GM23248 (cell line): Measurements from ENCODE around the gene C8G. TPM values are rescaled to one million over a fixed set of nuclear protein-coding genes. Genes with fewer than 3 reads are reported as not detected.

Experiments
- DNase-seq: peaks from one replicate; pipeline ENCODE4 v3.0.0-alpha.2; 2015
- H2AFZ ChIP-seq: fragments of 200-600 bp; sonication (generic); 2 replicates; pipeline ENCODE4 v1.6.1; 2016; ENCODE audit warnings: antibody characterized with exemption
- H3F3A ChIP-seq: fragments of 200-600 bp; sonication (generic); 2 replicates; pipeline ENCODE4 v1.6.1; 2016; ENCODE audit warnings: mild to moderate bottlenecking, antibody characterized with exemption, mixed run types; ENCODE audit not compliant: insufficient read depth
- H3K27ac ChIP-seq: fragments of 200-600 bp; sonication (generic); 2 replicates; pipeline ENCODE4 v1.5.1; 2016; ENCODE audit warnings: mild to moderate bottlenecking
- H3K27me3 ChIP-seq: fragments of 200-600 bp; sonication (generic); replicated peaks from 2 replicates; pipeline ENCODE4 v1.6.1; 2016; ENCODE audit warnings: mild to moderate bottlenecking; ENCODE audit not compliant: insufficient read depth
- H3K36me3 ChIP-seq: fragments of 200-600 bp; sonication (generic); 2 replicates; pipeline ENCODE4 v1.6.1; 2016; ENCODE audit warnings: low read depth, mild to moderate bottlenecking
- H3K4me1 ChIP-seq: fragments of 200-600 bp; sonication (generic); 2 replicates; pipeline ENCODE4 v1.6.1; 2016; ENCODE audit warnings: mild to moderate bottlenecking; ENCODE audit not compliant: insufficient read depth
- H3K4me2 ChIP-seq: fragments of 200-600 bp; sonication (generic); one replicate; pipeline ENCODE4 v1.6.1; 2016; ENCODE audit warnings: mild to moderate bottlenecking; ENCODE audit not compliant: unreplicated experiment
- H3K4me3 ChIP-seq: fragments of 200-600 bp; sonication (generic); 2 replicates; pipeline ENCODE4 v1.5.1; 2016; ENCODE audit warnings: mild to moderate bottlenecking
- H3K79me2 ChIP-seq: fragments of 200-600 bp; sonication (generic); 2 replicates; pipeline ENCODE4 v1.6.1; 2016; ENCODE audit warnings: mild to moderate bottlenecking; ENCODE audit not compliant: insufficient read depth
- H3K9ac ChIP-seq: fragments of 200-600 bp; sonication (generic); 2 replicates; pipeline ENCODE4 v1.6.1; 2016; ENCODE audit warnings: mild to moderate bottlenecking
- H3K9me2 ChIP-seq: fragments of 200-600 bp; sonication (generic); 2 replicates; pipeline ENCODE4 v1.6.1; 2016; ENCODE audit warnings: mixed run types, mild to moderate bottlenecking, moderate library complexity; ENCODE audit not compliant: insufficient read depth
- H3K9me3 ChIP-seq: fragments of 200-600 bp; sonication (generic); one replicate; pipeline ENCODE4 v1.6.1; 2017; ENCODE audit warnings: low read depth
- H4K20me1 ChIP-seq: fragments of 200-600 bp; sonication (generic); 2 replicates; pipeline ENCODE4 v1.6.0; 2016; ENCODE audit not compliant: insufficient read depth
- EZH2 ChIP-seq: fragments of 200-600 bp; sonication (generic); IDR thresholded peaks from 2 replicates; pipeline ENCODE4 v1.6.1; 2018; ENCODE audit warnings: antibody characterized with exemption, mild to moderate bottlenecking; ENCODE audit not compliant: insufficient read depth, poor library complexity, severe bottlenecking
- EZH2phosphoT487 ChIP-seq: fragments of 200-600 bp; sonication (generic); IDR thresholded peaks from 2 replicates; pipeline ENCODE4 v1.6.1; 2018; ENCODE audit warnings: antibody characterized with exemption, moderate library complexity, mild to moderate bottlenecking, low read depth; ENCODE audit not compliant: insufficient read depth
- WGBS, 2 experiments: methylation state at CpG; one replicate each; pipeline ENCODE4 v1.1.6; 2015 to 2017; ENCODE audit warnings: low lambda C conversion rate in 2 of 2, low coverage in 1 of 2; ENCODE audit errors: missing lambda C conversion rate in 2 of 2; 5-methylcytosine and 5-hydroxymethylcytosine counted together
- in situ Hi-C: fragments of 300-500 bp; cut with MboI; formaldehyde crosslinking; loops from 2 replicates; pipeline ENCODE4 v1.15.0; 2020
- polyA plus RNA-seq: library from polyadenylated mRNA; unstranded; fragments of >200 nt; fragmentation: Nextera tagmentation; extraction: Ambion mirVana; gene quantifications from 2 replicates; pipeline ENCODE4 v1.2.1, GENCODE V29; 2016
- total RNA-seq: library from RNA; depleted of rRNA; stranded (reverse); fragments of >200 nt; shearing (Covaris generic); gene quantifications from 2 replicates; pipeline ENCODE4 v1.2.3, GENCODE V29; 2014

Gene C8G
- total and polyA plus RNA-seq, 2 experiments from 2014 or later = 0.49 TPM; not detected in 1

GRCh38 chr9:136953771-136954269, 8.8 kb downstream of the C8G start:
- Histone ChIP-seq H3K9me2 (no peaks in the 10 kb centered on the region), H3K4me3 (no peak overlapping the region), H3K4me2 (no peak overlapping the region), H3K27ac (no peak overlapping the region), H3K9ac (no peak overlapping the region), H3K27me3 (no peaks in the 10 kb centered on the region; the same call in 1 of the 2 replicates), H3K4me1 (no peaks in the 10 kb centered on the region), H3F3A (no peaks in the 10 kb centered on the region), H3K79me2 (no peaks in the 10 kb centered on the region), H2AFZ (no peak overlapping the region), H3K36me3 (no peaks in the 10 kb centered on the region), H4K20me1 (no peaks in the 10 kb centered on the region), H3K9me3 (no peaks in the 10 kb centered on the region)
- DNase-seq = no peak
- in situ Hi-C loops = no loop called here
- TF ChIP-seq EZH2phosphoT487 (no peak), EZH2 (no peak)
- 54 to 59% methylated on average over 18 to 19 of the region's 19 CpGs for WGBS, 2 experiments

- Histone ChIP-seq H3K4me3 (no peak overlapping the region), H3K27me3 (no peaks in the 10 kb centered on the region; the same call in 1 of the 2 replicates), H3K36me3 (no peaks in the 10 kb centered on the region), H3K4me2 (no peak overlapping the region), H3K9me3 (no peaks in the 10 kb centered on the region), H3K79me2 (no peaks in the 10 kb centered on the region), H3K9ac (no peak overlapping the region), H3K9me2 (no peaks in the 10 kb centered on the region), H3K27ac (no peak overlapping the region), H4K20me1 (no peaks in the 10 kb centered on the region), H2AFZ (no peak overlapping the region), H3F3A (no peaks in the 10 kb centered on the region), H3K4me1 (no peaks in the 10 kb centered on the region)
- TF ChIP-seq EZH2 = no peak
- WGBS, 2 experiments = 60 to 62% methylated on average over 14 to 24 of the region's 25 CpGs
- in situ Hi-C loops = no loop called here
- no peak for DNase-seq
These were observed 9.4 kb downstream of the C8G start for GRCh38 chr9:136954270-136955083.

DNA sequence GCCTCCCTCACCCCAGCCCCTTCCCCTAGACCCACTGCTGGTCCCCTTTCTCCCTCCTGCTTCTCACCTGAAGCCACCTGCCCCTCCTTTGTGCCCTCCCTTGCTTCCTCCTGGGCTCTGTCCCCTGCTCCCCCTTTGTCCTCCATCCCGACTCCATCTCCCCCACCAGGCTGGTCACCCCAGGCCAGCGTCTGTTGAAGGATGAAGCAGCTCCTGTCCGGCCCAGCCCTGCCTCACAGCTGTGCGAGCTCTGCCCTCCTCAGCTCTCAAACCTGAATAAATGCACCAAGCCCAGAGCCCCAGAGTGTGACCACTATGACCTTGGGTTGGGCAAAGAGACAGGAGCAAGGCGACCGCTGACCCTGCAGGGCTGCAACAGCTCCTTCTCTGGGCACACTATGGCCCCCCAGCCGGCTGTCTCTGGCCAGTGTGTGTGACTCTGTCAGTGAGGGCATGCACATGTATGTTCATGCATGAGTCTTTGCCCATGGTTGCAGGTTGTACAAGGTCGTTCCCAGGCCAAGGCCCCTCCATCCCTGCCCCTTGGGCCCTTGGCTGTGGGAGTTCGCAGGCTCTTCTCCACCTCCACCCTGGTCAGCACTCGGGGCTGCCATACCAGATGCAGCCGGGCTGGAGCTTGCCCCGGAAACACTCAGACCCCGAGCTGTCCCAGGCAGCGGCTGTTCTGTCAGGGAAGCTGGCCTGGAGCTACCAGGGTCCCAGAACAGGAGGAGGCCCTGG, 10.3 kb downstream of the C8G start:
- Histone ChIP-seq H3F3A (no peaks in the 10 kb centered on the region), H3K4me1 (no peaks in the 10 kb centered on the region), H2AFZ (no peak overlapping the region), H3K79me2 (no peaks in the 10 kb centered on the region), H3K9ac (no peak overlapping the region), H3K4me3 (no peak overlapping the region), H3K4me2 (no peak overlapping the region), H4K20me1 (no peaks in the 10 kb centered on the region), H3K27ac (no peak overlapping the region), H3K9me3 (no peaks in the 10 kb centered on the region), H3K9me2 (no peaks in the 10 kb centered on the region), H3K36me3 (no peaks in the 10 kb centered on the region), H3K27me3 (no peaks in the 10 kb centered on the region; the same call in 1 of the 2 replicates)
- TF ChIP-seq EZH2 (no peak), EZH2phosphoT487 (no peak)
- WGBS, 2 experiments = 66 to 71% methylated on average over 14 of the region's 14 CpGs
- in situ Hi-C loops = no loop called here
- no peak for DNase-seq

GRCh38 chr9:136955943-136956335, 10.9 kb downstream of the C8G start:
- no peak overlapping the region for H3K9ac ChIP-seq
- H3K36me3 ChIP-seq = no peaks in the 10 kb centered on the region
- 71 to 76% methylated on average over 9 of the region's 9 CpGs for WGBS, 2 experiments
- no peak overlapping the region for H3K4me3 ChIP-seq
- no peaks in the 10 kb centered on the region for H3K9me2 ChIP-seq
- H3K9me3 ChIP-seq = no peaks in the 10 kb centered on the region
- H3K79me2 ChIP-seq = no peaks in the 10 kb centered on the region
- H3K27ac ChIP-seq = no peak overlapping the region
- no peak for TF ChIP-seq EZH2phosphoT487
- TF ChIP-seq EZH2 = no peak
- H4K20me1 ChIP-seq = no peaks in the 10 kb centered on the region
- H3K4me2 ChIP-seq = no peak overlapping the region
- no peaks in the 10 kb centered on the region; the same call in 1 of the 2 replicates for H3K27me3 ChIP-seq
- no peak for DNase-seq
- H3F3A ChIP-seq = no peaks in the 10 kb centered on the region
- in situ Hi-C loops = no loop called here
- H3K4me1 ChIP-seq = no peaks in the 10 kb centered on the region
- no peak overlapping the region for H2AFZ ChIP-seq
